A549 (cell line): ENCODE data around the gene SORL1-AS1.

Source experiments
- MAX ChIP-seq: IDR thresholded peaks from 2 replicates; pipeline ENCODE4 v1.6.1; 2012
- POLR2A ChIP-seq: IDR thresholded peaks from 2 replicates; pipeline ENCODE4 v1.6.1; 2012; ENCODE audit warnings: mild to moderate bottlenecking, low read length
- TF ChIP-seq, protein P1 (sequence below): fragments of >200 bp; sonication (Bioruptor Twin); formaldehyde crosslinking; IDR thresholded peaks from 3 replicates; pipeline ENCODE4 v1.5.1; 2016

GRCh38 chr11:121417607-121418006 lies 35.2 kb downstream of the SORL1-AS1 start:
- no peak for TF ChIP-seq POLR2A
- TF ChIP-seq, protein P1, sequence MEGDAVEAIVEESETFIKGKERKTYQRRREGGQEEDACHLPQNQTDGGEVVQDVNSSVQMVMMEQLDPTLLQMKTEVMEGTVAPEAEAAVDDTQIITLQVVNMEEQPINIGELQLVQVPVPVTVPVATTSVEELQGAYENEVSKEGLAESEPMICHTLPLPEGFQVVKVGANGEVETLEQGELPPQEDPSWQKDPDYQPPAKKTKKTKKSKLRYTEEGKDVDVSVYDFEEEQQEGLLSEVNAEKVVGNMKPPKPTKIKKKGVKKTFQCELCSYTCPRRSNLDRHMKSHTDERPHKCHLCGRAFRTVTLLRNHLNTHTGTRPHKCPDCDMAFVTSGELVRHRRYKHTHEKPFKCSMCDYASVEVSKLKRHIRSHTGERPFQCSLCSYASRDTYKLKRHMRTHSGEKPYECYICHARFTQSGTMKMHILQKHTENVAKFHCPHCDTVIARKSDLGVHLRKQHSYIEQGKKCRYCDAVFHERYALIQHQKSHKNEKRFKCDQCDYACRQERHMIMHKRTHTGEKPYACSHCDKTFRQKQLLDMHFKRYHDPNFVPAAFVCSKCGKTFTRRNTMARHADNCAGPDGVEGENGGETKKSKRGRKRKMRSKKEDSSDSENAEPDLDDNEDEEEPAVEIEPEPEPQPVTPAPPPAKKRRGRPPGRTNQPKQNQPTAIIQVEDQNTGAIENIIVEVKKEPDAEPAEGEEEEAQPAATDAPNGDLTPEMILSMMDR, result no peak
- no peak for TF ChIP-seq MAX
